ENCODE results near the gene TEN1.
A peak's percentile ranks its signal among the peaks of the same experiment; 100 is the strongest.

Gene TEN1

GRCh38 chr17:75979705-75980187 lies 706 bp downstream of the TEN1 start:
- no peak for DNase-seq (ENCODE audit: low spot score)
- Histone ChIP-seq H3K4me3 (peak overlapping the region; percentile 79), H3K27ac (peak overlapping the region; percentile 95 to 96)
- TF ChIP-seq CTCF (IDR thresholded peaks at IDR 0.05): no peak

- peak overlapping the region; percentile 79 for H3K4me3 ChIP-seq
- peak overlapping the region; percentile 95 to 96 for H3K27ac ChIP-seq
- TF ChIP-seq CTCF (IDR thresholded peaks at IDR 0.05): no peak
- no peak for DNase-seq (ENCODE audit: low spot score)
These were observed 1.4 kb downstream of the TEN1 start for GRCh38 chr17:75980188-75981018.

- no peak for DNase-seq (ENCODE audit: low spot score)
- peak overlapping the region in 1 of 2 donors; percentile 9 for H3K27ac ChIP-seq
- H3K4me3 ChIP-seq: no peak overlapping the region
- no peak for TF ChIP-seq CTCF (IDR thresholded peaks at IDR 0.05)
These were observed 2.1 kb downstream of the TEN1 start for GRCh38 chr17:75981019-75981615.

- Histone ChIP-seq H3K27ac (no peak overlapping the region), H3K4me3 (no peak overlapping the region)
- no peak for TF ChIP-seq CTCF (IDR thresholded peaks at IDR 0.05)
- DNase-seq (ENCODE audit: low spot score): no peak
These were observed 4.6 kb downstream of the TEN1 start for GRCh38 chr17:75983501-75984181.

GRCh38 chr17:75985986-75986385 lies 6.9 kb downstream of the TEN1 start:
- H3K27ac ChIP-seq: no peak overlapping the region
- no peak for DNase-seq (ENCODE audit: low spot score)
- H3K4me3 ChIP-seq: no peak overlapping the region
- TF ChIP-seq CTCF (IDR thresholded peaks at IDR 0.05): no peak

GRCh38 chr17:75987041-75987440 lies 8.0 kb downstream of the TEN1 start:
- Histone ChIP-seq H3K27ac (no peak overlapping the region), H3K4me3 (no peak overlapping the region)
- TF ChIP-seq CTCF (IDR thresholded peaks at IDR 0.05): no peak
- DNase-seq (ENCODE audit: low spot score): no peak
